Caco-2 (cell line): ENCODE results near the gene WDR91. TPM values are rescaled to one million over a fixed set of nuclear protein-coding genes. Genes with fewer than 3 reads are reported as not detected.
A peak's percentile ranks its signal among the peaks of the same experiment; 100 is the strongest.

Experiments used
- BruUV-seq: library from RNA; stranded (reverse); fragments of 400-500 nt; replicated peaks from 2 replicates; lab custom pipeline; 2021; lab: Mats Ljungman, UMichigan
- CTCF ChIA-PET: fragments of 300-600 bp; sonication (Branson Sonifier 250); formaldehyde crosslinking; loops from one replicate; lab custom pipeline; 2022; ENCODE audit warnings: antibody characterized with exemption; lab: Charles Lee
- POLR2A ChIA-PET: fragments of 300-600 bp; sonication (Branson Sonifier 250); formaldehyde crosslinking; loops from one replicate; lab custom pipeline; 2022; ENCODE audit warnings: antibody characterized with exemption; lab: Charles Lee
- DNase-seq, 2 experiments: peaks; one replicate each; pipeline versions ENCODE4 v3.0.0 to v3.0.0-alpha.2; 2020 to 2022
- H3K27me3 ChIP-seq: replicated peaks from 2 replicates; pipeline ENCODE4 v1.6.0; 2011; ENCODE audit warnings: low read length; ENCODE audit not compliant: control insufficient read depth, insufficient read depth
- H3K36me3 ChIP-seq: 2 replicates; pipeline ENCODE4 v1.5.1; 2011; ENCODE audit warnings: low read length; ENCODE audit not compliant: control insufficient read depth, insufficient read depth
- H3K4me1 ChIP-seq: fragments of 250-450 bp; sonication (Bioruptor Pico); 2 replicates; pipeline ENCODE4 v1.5.1; 2020; ENCODE audit warnings: mild to moderate bottlenecking
- H3K4me3 ChIP-seq: 2 replicates; pipeline ENCODE4 v1.5.1; 2011; ENCODE audit warnings: low read depth, mild to moderate bottlenecking, control low read depth, low read length
- H3K9me3 ChIP-seq: fragments of 250-450 bp; sonication (Bioruptor Pico); 2 replicates; pipeline ENCODE4 v1.5.1; 2020; ENCODE audit warnings: mild to moderate bottlenecking, moderate library complexity
- H3K27ac Mint-ChIP-seq: one replicate; pipeline ENCODE4 v1.8.0; 2022; ENCODE audit warnings: mixed read lengths; ENCODE audit not compliant: unreplicated experiment
- H3K27me3 Mint-ChIP-seq: one replicate; pipeline ENCODE4 v1.8.0; 2022; ENCODE audit warnings: mixed read lengths; ENCODE audit not compliant: insufficient read depth, unreplicated experiment
- H3K36me3 Mint-ChIP-seq: one replicate; pipeline ENCODE4 v1.8.0; 2022; ENCODE audit warnings: mild to moderate bottlenecking, mixed read lengths; ENCODE audit not compliant: insufficient read depth, unreplicated experiment
- H3K4me1 Mint-ChIP-seq: one replicate; pipeline ENCODE4 v1.8.0; 2022; ENCODE audit warnings: low read depth, mixed read lengths; ENCODE audit not compliant: unreplicated experiment
- H3K4me3 Mint-ChIP-seq: one replicate; pipeline ENCODE4 v1.8.0; 2022; ENCODE audit warnings: mild to moderate bottlenecking, moderate library complexity, mixed read lengths; ENCODE audit not compliant: unreplicated experiment
- H3K9me3 Mint-ChIP-seq: one replicate; pipeline ENCODE4 v1.8.0; 2022; ENCODE audit warnings: mixed read lengths; ENCODE audit not compliant: unreplicated experiment
- CTCF ChIP-seq, 2 experiments: fragments of 200-600 bp in 1 of 2; IDR thresholded peaks; 1 replicate in 1 of 2; 2 replicates in 1 of 2; pipeline versions ENCODE4 v1.5.1 to v1.8.0; 2011 to 2022; ENCODE audit warnings: antibody characterized with exemption in 1 of 2, control low read depth in 1 of 2, inconsistent platforms in 1 of 2, low read depth in 1 of 2, low read length in 1 of 2, mild to moderate bottlenecking in 1 of 2, moderate library complexity in 1 of 2; ENCODE audit not compliant: insufficient read depth in 1 of 2, severe bottlenecking in 1 of 2, unreplicated experiment in 1 of 2
- intact Hi-C: fragments of 100-400 bp; cut with micrococcal nuclease; formaldehyde crosslinking; loops from one replicate; pipeline ENCODE4 v1.10.0; 2022; ENCODE audit not compliant: unreplicated experiment
- total RNA-seq: library from RNA; stranded (reverse); gene quantifications from 2 replicates; pipeline ENCODE4 v1.2.3, GENCODE V29; 2022

Gene WDR91
- total RNA-seq, 1 experiment from 2014 or later, result 12.6 TPM

- intact Hi-C loops, result loop anchor here (2.0 to 5.0 kb wide), 2 partner anchors 40 to 219 kb away; partner anchors contain the start of gene CYREN
- ChIA-PET POLR2A (no interaction called here), CTCF (interaction anchor here (0.6 to 1.4 kb wide), 2 partner anchors 64 to 435 kb away, joined by 4 to 7 read pairs; no protein-coding TSS in a partner anchor)
- no peaks in the 10 kb centered on the region for H3K36me3 Mint-ChIP-seq
- Histone ChIP-seq H3K4me1 (peaks cover 4% of the 10 kb centered on the region; the same call in 1 of the 2 replicates), H3K36me3 (no peaks in the 10 kb centered on the region), H3K9me3 (no peaks in the 10 kb centered on the region), H3K4me3 (peak overlapping the region; percentile 86), H3K27me3 (no peaks in the 10 kb centered on the region)
- H3K4me3 Mint-ChIP-seq, result peak overlapping the region; percentile 95
- H3K27ac Mint-ChIP-seq, result peak overlapping the region; percentile 96
- BruUV-seq, result no TSS peak
- no peak for TF ChIP-seq CTCF (IDR thresholded peaks at IDR 0.05; ENCODE audit: insufficient read depth in 1 of 2, low read depth in 1 of 2, low read length in 1 of 2, severe bottlenecking in 1 of 2, unreplicated experiment in 1 of 2)
- no peaks in the 10 kb centered on the region for H3K9me3 Mint-ChIP-seq
- H3K27me3 Mint-ChIP-seq, result no peaks in the 10 kb centered on the region
- peaks cover 9% of the 10 kb centered on the region for H3K4me1 Mint-ChIP-seq
- DNase-seq, result no peak
Measured at GRCh38 chr7:135210888-135211178, 493 bp downstream of the WDR91 start.

- no peaks in the 10 kb centered on the region; the same call in 1 of the 2 replicates for H3K36me3 ChIP-seq
- H3K4me3 Mint-ChIP-seq, result no peak overlapping the region
- no peak overlapping the region for H3K27ac Mint-ChIP-seq
- CTCF ChIA-PET, result no interaction called here
- H3K27me3 ChIP-seq, result no peaks in the 10 kb centered on the region
- intact Hi-C loops, result no loop called here
- H3K9me3 ChIP-seq, result no peaks in the 10 kb centered on the region
- no TSS peak for BruUV-seq
- no peak for TF ChIP-seq CTCF (IDR thresholded peaks at IDR 0.05; ENCODE audit: insufficient read depth in 1 of 2, low read depth in 1 of 2, low read length in 1 of 2, severe bottlenecking in 1 of 2, unreplicated experiment in 1 of 2)
- H3K27me3 Mint-ChIP-seq, result no peaks in the 10 kb centered on the region
- no peaks in the 10 kb centered on the region for H3K36me3 Mint-ChIP-seq
- no peaks in the 10 kb centered on the region for H3K9me3 Mint-ChIP-seq
- peaks cover 9% of the 10 kb centered on the region for H3K4me1 Mint-ChIP-seq
- DNase-seq, result no peak
- H3K4me3 ChIP-seq, result no peak overlapping the region
- POLR2A ChIA-PET, result no interaction called here
- peaks cover 4% of the 10 kb centered on the region; the same call in 1 of the 2 replicates for H3K4me1 ChIP-seq
Measured at GRCh38 chr7:135209225-135209834, 2.0 kb downstream of the WDR91 start.

- CTCF ChIA-PET, result no interaction called here
Measured at GRCh38 chr7:135208102-135208793, 3.1 kb downstream of the WDR91 start.

More at GRCh38 chr7:135208102-135208793, 3.1 kb downstream of the WDR91 start:
- intact Hi-C loops, result no loop called here
- POLR2A ChIA-PET, result no interaction called here
- Histone ChIP-seq H3K27me3 (no peaks in the 10 kb centered on the region), H3K36me3 (no peaks in the 10 kb centered on the region; the same call in 1 of the 2 replicates), H3K4me3 (no peak overlapping the region), H3K9me3 (no peaks in the 10 kb centered on the region), H3K4me1 (peaks cover 4% of the 10 kb centered on the region; the same call in 1 of the 2 replicates)
- Mint-ChIP-seq H3K27me3 (no peaks in the 10 kb centered on the region), H3K4me3 (no peak overlapping the region), H3K9me3 (no peaks in the 10 kb centered on the region), H3K4me1 (no peaks in the 10 kb centered on the region), H3K36me3 (no peaks in the 10 kb centered on the region), H3K27ac (no peak overlapping the region)
- BruUV-seq, result no TSS peak
- no peak for TF ChIP-seq CTCF (IDR thresholded peaks at IDR 0.05; ENCODE audit: insufficient read depth in 1 of 2, low read depth in 1 of 2, low read length in 1 of 2, severe bottlenecking in 1 of 2, unreplicated experiment in 1 of 2)
- DNase-seq, result no peak
